NCI-H187 (cell line): Measurements from ENCODE around the gene CHCHD1.
"Not testable (repeated sequence)": the region's sequence is repeated elsewhere in the genome, so short reads cannot be mapped to it uniquely, and the experiment has no call there.

Source experiments
- DNase-seq, 2 experiments: peaks; one replicate each; lab custom pipeline; 2025; lab: John Stamatoyannopoulos, UW

Gene CHCHD1

GRCh38 chr10:73810735-73811465 lies 29.1 kb downstream of the CHCHD1 start:
- no peak for DNase-seq

- no peak for DNase-seq
These were observed 30.8 kb downstream of the CHCHD1 start for GRCh38 chr10:73812657-73813056.

- no peak for DNase-seq
These were observed 31.5 kb downstream of the CHCHD1 start for GRCh38 chr10:73813333-73813732.

- DNase-seq, result no peak
These were observed 32.5 kb downstream of the CHCHD1 start for GRCh38 chr10:73814276-73814895.

- no peak for DNase-seq
These were observed 33.3 kb downstream of the CHCHD1 start for GRCh38 chr10:73814896-73815718.

- no peak for DNase-seq
These were observed 33.8 kb downstream of the CHCHD1 start for GRCh38 chr10:73815719-73816030.

- no peak for DNase-seq
These were observed 35.3 kb downstream of the CHCHD1 start for GRCh38 chr10:73816917-73817729.

GRCh38 chr10:73817826-73818225 lies 36.0 kb downstream of the CHCHD1 start:
- DNase-seq, result no peak

- no peak for DNase-seq
These were observed 36.6 kb downstream of the CHCHD1 start for GRCh38 chr10:73818402-73818801.

GRCh38 chr10:73819081-73819480 lies 37.2 kb downstream of the CHCHD1 start:
- no peak for DNase-seq

- no peak for DNase-seq
These were observed 37.8 kb downstream of the CHCHD1 start for GRCh38 chr10:73819513-73820093.

- DNase-seq, result no peak
These were observed 41.5 kb downstream of the CHCHD1 start for GRCh38 chr10:73823391-73823790.

GRCh38 chr10:73824146-73824725 lies 42.4 kb downstream of the CHCHD1 start:
- no peak for DNase-seq

GRCh38 chr10:73827346-73828089 lies 45.7 kb downstream of the CHCHD1 start:
- DNase-seq, result no peak

GRCh38 chr10:73828161-73828560 lies 46.3 kb downstream of the CHCHD1 start:
- no peak for DNase-seq

GRCh38 chr10:73829090-73829489 lies 47.2 kb downstream of the CHCHD1 start:
- not testable (repeated sequence) for DNase-seq
